GM21529 (cell line): ENCODE results near the gene EGR4.

ENCODE experiments used
- ATAC-seq: cut with Tn5 transposase; IDR thresholded peaks from one replicate; pipeline ENCODE4 v1.9.1; 2021; ENCODE audit not compliant: unreplicated experiment

The EGR4 gene

DNA sequence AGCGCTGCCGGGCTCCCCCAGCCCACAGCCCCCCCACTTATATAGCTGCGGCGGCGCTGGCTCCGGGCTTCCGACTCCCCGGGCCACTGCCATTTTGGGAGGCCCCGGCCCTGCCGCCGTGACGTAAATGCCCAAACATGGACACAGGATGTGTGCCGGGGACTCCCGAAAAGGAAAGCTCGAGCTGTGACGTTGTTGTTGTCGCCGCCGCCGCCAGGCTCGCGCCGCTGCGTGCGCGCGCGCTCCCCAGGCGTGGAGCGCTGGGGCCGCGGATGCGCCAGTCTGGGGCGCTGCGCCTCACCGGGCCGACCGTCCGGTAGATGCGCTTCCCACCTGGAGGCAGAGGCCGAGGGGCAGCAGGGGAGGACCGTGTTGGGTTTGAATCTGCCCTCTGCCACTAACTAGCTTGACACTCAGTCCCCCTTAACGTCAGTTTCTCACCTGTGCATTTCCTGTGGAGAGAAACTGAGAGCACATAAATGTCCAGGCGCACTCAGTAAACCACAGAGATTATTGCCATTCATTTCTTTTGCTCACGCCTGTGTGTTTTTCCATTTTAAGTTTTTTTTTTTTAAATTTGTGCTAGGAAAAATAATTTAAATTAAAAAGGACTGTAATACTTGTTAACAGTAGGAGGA lies at the start of gene EGR4:
Gene EGR4 (minus strand): TSS at position 15 of the 638 bp plus-strand sequence. CDS start 231 bp downstream, outside the sequence.
- peak; percentile 89 for ATAC-seq

DNA sequence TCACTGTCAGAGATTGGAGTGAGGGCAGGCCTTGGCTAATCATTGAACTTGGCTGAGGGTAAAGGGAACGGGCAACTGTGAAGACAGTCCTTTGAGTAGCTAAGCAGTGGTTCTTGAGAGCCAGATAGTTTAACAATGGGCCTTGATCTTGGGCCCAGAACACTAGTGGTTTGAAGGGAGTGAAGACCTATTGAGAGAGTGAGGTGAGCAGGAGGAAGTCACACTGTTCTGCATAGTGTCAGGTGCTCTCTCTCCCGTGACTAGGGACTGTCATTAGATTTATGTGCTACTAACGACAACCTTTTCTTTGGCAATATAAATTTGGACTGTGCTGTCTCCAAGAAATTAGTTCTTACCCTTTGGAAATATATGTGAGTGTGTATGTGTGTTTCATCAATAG lies 47.7 kb upstream of the EGR4 start:
- ATAC-seq = no peak

DNA sequence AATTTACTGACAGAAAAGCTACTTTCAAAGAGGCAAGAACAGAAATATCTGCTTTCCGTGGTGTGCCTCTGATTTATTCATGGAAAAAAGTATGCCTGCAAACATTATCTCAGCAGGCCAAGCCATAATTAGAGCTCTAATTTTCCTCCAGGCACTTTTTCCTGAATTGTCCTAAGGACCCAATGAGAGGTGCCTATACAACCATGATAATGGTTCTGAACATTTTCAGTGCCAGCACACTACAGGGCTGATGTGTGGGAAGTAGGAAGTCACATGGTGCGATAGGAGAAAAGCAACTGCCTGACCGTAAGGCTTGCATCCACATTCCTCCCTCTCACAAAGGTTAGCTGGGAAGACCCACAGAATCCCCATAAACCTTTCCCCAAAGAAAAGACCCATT lies 45.9 kb upstream of the EGR4 start:
- ATAC-seq = no peak

DNA sequence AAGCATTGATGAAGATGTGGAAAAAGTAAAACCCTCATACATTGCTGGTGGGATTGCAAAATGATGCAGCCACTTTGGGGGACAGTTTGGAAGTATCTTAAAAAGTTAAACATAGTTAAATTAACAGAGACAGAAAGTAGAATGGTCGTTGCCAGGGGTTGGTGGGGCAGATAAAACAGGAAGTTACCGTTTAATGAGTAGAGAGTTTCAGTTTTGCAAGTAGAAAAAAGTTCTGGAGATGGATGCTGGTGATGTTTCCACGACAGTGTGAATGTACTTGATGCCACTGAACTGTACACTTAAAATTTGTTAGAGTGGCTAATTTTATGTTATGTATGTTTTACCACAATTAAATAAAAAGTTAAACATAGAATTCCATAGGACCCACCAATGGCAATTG lies 44.5 kb upstream of the EGR4 start:
- no peak for ATAC-seq

DNA sequence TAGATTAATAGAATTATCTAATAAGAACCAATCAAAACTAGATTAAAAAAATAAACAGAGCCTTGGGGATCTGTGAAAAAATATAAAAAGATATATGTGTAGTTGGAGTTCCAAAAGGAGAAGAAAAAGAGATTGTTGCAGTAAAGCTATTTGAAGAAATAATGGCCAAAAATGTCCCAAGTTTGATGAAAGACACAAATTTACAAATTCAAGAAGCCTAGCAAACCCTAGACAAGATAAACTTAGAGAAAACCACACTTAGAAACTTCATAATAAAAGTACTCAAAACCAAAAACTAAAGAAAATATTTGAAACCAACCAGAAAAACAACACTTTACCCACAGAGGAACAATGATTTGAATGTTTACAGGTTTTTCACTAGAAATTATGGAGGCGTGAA lies 41.3 kb upstream of the EGR4 start:
- ATAC-seq = no peak

DNA sequence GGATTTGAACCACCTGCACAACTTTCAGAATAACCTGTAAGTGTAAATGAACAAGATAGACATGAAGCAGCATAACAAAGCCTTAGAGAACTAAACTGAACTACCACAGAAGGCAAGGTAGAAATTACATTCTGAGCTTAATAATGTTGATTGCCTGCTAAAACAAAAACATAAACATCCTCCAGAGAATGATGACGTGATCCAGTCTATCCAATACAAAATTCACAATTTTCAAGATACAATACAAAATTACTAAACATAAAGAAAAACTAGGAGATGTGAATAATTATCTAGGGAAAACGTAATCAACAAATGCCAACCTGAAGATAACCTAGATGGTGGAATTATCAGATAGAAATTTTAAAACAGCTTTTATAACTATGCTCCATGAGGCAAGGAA lies 40.7 kb upstream of the EGR4 start:
- no peak for ATAC-seq

DNA sequence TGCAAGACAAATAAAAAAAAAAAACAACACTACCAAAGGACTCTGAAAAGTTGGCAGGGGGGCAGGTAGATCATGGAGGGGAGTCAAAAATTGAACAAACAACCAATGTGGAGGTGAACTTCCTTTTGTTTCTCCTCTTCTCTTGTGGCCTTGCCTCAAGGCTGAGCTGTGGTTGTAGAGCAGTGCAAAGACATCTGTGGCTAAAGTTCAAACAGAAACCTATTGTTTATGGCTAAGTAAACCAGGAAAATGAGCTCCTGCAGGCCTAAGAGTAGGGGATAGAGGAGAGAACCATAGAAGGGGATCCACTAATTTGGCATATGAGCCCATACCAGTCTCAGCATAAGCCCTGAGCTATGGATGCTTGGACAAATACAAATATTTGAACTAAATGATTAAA lies 40.2 kb upstream of the EGR4 start:
- no peak for ATAC-seq

DNA sequence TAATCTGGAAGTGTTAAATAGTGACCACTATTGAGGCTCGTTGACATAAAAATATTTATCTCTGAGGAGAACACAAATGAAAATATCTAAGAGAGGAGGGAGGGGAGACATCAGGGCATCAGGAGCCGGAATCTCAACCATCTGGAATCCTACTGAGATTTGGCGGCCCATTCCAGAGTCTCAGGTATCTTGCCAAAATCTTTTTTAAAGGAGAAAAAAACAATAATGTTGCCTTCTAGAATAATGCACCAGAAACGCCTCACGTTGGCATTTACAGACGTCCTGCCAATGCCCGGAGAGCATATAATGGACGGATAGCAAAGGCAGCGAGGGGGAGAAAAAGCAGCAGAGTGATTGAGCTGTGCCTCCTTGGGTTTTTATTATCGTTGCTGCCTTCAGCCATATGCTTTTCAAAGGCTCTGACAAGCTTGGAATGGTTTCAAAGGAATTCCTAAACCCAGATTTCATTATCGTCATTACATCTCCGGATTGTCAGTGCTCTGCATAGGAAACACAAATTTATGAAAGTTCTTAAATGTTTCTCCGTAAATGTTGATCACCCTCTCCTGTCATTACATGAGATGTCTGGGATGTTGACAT lies 30.9 kb upstream of the EGR4 start:
- no peak for ATAC-seq

DNA sequence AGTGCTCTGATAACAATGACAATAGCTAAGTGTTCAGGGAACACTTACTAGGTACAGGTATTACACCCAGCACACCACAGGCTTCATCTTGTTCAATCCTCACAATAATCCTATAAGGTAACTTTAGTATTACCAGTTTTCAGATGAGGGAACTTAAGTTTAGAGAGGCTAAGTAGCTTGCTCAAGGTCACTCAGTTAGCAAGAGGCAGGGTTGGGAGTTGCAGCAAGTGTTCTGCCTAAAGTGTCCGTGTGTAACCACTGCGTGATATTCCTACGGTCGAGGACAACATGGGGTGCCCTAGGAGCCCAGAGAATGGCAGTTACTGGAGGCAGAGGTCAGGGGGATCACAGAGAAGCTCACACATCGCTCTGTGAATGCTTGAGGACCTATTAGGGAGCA lies 30.2 kb upstream of the EGR4 start:
- ATAC-seq = no peak

DNA sequence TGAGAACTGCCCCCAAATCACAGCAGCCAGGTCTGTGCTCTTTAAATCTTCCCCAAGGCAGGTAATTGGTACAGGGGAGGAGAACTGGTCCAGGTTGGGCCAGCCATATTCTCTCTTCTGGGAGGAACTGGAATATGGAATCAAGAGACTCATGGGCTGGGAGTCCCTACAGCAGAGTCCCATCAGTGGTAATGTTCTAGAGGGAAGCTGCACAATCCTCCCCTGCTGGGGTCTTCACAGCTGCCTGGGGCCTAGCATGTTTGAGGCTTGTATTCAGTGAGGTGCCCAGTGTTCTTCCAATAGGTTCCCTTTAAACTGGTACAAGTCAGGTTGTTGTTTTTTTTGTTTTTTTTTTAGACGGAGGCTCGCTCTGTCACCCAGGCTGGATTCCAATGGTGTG lies 21.1 kb upstream of the EGR4 start:
- no peak for ATAC-seq

DNA sequence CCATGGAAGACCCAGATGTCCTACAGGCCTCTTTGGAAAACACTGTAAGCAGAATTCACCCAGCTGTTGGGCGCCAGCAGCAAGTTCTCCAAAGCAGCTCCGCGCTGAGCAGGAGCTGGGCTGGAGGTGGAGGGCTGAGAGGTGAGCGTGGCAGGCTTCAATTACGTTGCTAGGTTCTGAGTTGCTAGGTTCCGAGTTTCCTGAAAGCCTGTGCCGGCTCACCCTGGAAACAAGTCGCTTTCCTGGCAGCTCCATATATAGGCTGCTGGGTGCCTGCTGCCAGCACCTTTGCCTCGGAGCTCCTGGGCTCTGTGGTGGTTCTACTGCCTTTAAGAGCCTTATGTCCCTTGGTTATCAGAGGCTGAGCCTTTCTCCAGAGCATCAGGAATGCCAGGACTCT lies 14.4 kb upstream of the EGR4 start:
- ATAC-seq = no peak

DNA sequence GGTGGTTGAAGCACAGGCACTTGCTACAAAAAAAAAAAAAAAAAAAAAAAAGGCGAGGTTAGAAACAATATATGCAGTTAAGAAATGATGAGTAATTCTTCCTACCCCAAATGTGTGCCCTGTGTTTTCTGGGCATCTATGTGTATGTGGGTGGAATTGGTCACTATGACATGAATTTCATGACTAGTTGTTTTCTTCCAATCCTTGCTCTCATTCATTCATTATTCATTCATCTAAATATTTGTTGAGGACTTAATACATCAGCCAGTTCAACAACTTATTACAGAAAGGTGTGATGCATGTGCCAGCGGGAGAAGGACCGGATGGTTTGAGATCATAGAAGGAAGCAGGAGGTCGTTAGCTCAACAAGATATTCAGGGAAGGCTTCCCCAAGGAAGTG lies 8.3 kb upstream of the EGR4 start:
- ATAC-seq = no peak

DNA sequence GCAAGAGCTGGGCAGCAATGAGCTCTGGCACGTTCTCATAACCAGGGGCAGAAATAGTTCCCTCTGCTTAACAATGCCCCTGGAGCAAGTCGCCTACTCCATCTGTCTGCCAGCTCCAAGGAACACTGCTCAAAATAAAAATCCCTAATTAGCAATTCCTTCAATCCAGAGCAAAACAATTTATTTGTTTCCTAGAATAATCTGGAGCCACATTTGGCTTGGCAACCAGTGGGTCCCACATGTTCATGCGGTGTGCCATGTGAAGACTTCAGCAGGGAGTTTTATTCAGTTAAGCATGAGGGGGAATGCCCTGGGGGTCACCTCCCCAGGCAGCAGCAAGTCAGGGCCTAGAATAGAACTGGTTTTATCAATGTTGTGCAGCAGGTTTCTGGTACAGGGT lies 7.6 kb upstream of the EGR4 start:
- no peak for ATAC-seq

DNA sequence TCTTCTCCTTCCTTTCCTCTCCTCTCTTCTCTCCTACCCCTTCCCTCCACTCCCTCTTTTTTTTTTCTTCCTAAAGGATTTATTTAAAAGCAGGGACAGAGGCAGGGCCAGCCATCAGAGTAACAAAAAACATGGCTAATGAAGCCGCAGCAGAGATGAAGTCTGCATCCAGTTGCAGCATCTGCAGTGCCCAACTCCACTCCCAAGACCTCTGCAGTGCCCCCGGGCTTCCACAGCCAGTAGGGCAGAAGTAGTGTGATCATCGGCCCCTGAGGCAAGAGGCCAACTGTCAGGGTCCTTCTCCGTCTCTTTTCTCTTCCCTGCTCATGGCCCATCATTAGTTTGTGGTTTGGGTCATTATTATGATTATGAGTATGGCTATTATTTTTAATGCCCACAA lies 4.2 kb upstream of the EGR4 start:
- no peak for ATAC-seq

DNA sequence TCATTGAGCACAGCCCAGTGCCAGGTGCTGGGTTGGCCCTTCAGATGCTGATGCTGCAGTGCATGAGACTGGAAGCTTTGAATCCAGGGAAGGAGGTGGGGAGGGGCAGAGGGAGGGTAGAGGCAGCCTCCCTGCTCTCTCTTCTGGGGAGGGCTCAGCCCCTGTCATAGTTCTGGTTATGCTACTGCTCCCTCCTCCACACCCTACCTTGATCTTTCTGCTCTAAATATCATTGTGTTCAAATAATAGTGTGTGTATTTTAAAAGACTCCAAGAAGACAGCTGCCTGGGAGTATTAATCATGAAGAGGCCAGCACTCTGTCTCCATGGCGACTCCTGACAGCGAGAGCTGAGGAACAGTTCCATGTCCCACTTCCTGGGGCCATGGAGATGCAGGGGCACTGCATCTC lies 3.8 kb upstream of the EGR4 start:
- ATAC-seq = no peak

DNA sequence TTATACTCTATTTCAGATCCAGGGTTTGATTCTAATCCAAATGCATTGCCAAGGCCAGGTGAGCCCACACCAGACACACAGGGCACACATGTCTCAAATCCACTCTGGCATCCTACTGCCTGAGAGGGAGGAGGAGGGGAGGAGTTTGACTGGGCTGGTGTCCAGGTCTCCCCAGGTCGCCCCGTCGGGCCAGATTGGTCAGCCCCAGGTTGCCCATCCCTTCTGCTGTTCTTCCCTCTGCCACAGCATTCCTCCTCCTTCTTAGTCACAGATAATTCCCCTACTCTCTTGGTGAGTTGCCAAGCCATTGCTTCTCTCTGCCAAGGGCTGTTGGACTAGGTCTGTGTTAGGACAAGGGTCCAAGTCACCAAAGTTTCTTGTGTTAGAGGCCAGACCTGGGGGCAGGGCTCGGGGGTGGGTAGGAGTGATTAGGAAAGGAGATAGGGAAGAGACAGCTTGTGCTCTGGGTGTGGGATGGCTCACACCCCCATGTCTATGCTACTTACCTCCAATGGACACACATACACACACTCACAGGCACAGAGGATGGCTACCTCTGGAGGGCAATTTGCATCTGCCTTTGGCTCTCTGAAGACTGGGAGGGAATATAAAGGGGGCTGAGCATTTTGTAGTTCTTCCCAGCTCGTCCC lies 2.5 kb upstream of the EGR4 start:
- no peak for ATAC-seq

DNA sequence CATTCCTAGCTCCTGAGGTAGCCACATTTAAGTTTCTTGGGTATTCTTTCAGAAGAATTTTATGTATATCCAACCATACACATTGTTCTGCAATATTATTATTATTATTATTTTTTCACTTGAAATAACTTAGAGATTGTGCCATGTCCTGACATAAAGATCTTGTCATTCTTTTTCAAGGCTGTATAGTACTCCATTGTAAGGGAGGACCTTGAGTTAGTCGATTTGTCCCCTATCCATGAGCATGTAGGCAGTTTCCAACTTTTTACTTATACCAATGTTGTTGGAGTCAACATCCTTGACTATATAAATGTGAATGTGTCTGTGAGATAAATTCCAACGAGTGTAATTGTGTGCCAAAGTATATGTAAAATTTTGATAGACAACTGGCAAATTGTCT lies 891 bp upstream of the EGR4 start:
- ATAC-seq = no peak

DNA sequence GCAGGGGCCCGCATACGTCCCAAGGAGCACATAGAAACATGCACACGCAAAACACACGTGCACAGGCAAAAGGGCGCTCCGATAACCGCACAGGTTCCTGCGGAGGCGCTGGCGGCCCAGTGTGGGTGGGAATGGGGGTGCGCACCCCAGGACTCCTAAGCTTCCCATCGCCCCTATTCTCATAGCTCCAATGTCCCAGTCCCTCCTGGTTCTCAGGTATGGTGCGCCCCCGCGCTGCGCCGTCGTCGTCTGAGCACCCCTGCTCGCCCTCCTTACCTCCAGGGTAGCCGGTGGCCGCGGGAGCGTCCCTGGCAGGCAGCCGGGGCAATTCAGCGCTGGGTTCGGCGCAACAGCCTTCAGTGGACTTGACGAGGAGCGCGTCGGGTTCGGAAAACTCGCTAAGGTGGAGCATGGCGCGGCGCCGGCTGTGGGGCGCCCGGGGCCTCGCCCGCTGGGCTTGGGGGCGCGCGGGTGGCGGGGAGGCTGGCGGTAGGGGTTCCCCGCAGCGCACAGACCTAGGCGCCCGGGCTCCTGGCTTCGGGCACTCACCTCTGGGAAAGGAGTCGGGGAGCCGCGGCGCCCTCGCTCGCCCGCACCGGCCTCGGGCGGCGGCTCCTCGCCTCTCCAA lies 328 bp downstream of the EGR4 start:
- no peak for ATAC-seq

DNA sequence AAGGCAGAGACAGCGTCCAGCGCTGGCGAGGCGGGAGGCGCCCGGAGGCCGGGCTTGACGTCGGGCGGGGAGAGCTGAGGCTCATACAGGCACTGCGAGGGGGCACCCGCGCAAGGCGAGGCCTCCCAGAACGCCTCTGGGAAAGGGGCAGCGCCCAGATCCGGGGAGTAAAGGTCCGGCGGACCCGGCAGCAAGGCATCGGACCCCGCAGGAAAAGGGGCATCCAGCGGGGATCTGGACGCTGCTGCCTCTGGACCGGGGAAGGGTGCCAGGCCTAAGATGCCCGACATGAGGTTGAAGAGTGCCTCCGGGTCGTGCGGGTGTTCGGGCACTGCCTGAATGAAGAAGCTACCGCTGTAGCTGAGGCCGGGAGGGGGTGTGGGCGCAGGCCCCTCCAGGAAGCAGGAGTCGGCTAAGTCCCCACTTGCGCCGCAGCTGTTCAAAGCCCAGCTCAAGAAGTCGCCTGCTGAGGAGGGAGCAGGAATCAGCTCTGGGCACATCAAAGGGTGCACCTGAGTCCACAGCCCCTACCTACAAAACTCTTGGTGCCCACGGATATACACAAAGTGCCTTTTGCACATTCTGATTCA lies 937 bp downstream of the EGR4 start:
- ATAC-seq = no peak

DNA sequence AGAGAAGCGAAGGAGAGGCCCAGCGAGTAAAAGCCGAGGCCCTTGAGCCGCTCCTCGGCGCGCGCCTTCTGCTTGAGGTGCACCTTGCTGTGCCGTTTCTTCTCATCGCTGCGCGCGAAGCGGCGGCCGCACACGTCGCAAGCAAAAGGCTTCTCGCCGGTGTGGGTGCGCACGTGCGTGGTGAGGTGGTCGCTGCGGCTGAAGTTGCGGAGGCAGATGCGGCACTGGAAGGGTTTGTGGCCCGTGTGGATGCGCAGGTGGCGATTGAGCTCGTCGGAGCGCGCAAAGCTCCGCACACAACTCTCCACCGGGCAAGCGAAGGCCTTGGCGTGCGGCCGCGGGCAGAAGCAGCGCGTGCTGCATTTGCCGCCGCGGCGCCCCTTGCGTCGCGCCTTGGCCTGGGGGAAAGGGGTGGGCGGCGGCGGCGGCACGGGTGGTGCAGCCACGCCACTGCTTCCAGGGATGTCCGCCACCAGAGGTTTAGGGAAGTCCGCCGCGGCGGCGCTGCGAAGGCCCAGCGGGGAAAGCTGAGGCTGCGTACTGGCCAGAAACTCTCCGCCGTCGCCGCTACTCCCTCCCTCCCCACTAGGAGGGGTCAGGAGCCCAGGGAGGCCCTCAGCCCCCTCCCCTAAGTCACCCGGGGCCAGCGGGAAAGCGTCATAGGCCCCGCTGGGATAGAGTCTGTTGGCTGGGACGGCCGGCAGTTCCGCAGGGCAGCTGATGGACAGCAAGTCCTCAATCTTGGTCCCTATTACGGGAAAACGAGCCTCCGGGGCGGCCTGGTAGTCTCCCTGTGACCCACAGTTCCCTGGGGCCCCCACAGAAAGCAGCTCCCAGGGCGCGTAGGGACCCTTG lies 1.7 kb downstream of the EGR4 start:
- ATAC-seq = peak; percentile 6

DNA sequence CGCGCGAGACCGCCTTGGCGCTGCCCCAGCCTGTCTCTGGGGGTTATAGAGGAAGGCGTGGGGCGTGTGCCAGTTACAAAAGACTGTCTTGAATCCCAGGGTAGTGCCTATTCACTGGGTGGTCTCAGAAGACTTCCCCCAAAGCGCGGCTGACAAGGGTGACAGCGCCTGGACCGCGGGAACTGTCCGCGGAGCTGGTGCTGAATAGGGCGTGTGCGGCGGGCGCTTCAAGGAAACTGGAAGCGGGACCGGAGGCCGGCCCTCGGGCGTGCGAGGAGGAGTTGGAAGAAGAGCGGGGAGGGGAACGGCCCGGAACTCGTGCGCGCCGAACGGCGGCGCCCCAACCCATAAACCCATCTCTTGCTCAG lies 2.3 kb downstream of the EGR4 start:
- peak; percentile 26 for ATAC-seq
